Measurements from ENCODE around the gene CHID1.

The CHID1 gene

GRCh38 chr11:862081-862661 lies 48.4 kb downstream of the CHID1 start:
- no peak for DNase-seq

GRCh38 chr11:861105-861479 lies 49.5 kb downstream of the CHID1 start:
- DNase-seq, result no peak

- no peak for DNase-seq
These were observed 50.1 kb downstream of the CHID1 start for GRCh38 chr11:860234-861104.

GRCh38 chr11:859394-860131 lies 51.0 kb downstream of the CHID1 start:
- no peak for DNase-seq

GRCh38 chr11:858762-859339 lies 51.8 kb downstream of the CHID1 start:
- no peak for DNase-seq

GRCh38 chr11:858053-858761 lies 52.4 kb downstream of the CHID1 start:
- no peak for DNase-seq

- DNase-seq, result no peak
These were observed 54.2 kb downstream of the CHID1 start for GRCh38 chr11:856397-856796.

GRCh38 chr11:855796-856195 lies 54.8 kb downstream of the CHID1 start:
- DNase-seq, result no peak

GRCh38 chr11:855330-855674 lies 55.3 kb downstream of the CHID1 start:
- no peak for DNase-seq

- DNase-seq, result no peak
These were observed 55.8 kb downstream of the CHID1 start for GRCh38 chr11:854601-855329.

- DNase-seq, result no peak
These were observed 56.7 kb downstream of the CHID1 start for GRCh38 chr11:853682-854448.

GRCh38 chr11:852762-853161 lies 57.8 kb downstream of the CHID1 start:
- no peak for DNase-seq

GRCh38 chr11:850775-851763 lies 59.5 kb downstream of the CHID1 start:
- no peak for DNase-seq

GRCh38 chr11:849951-850774 lies 60.4 kb downstream of the CHID1 start:
- DNase-seq, result no peak

- DNase-seq, result no peak
These were observed 61.3 kb downstream of the CHID1 start for GRCh38 chr11:849104-849824.

GRCh38 chr11:848380-848931 lies 62.2 kb downstream of the CHID1 start:
- DNase-seq, result no peak

- DNase-seq, result no peak
These were observed 62.7 kb downstream of the CHID1 start for GRCh38 chr11:847876-848275.

- DNase-seq, result no peak
These were observed 64.0 kb downstream of the CHID1 start for GRCh38 chr11:846496-847098.

Data from SIG-M5 (cell line).